Measurements from ENCODE around the gene CHCHD1. TPM values are rescaled to one million over a fixed set of nuclear protein-coding genes. Genes with fewer than 3 reads are reported as not detected.

CHCHD1 gene
- polyA plus RNA-seq, 3 donors = 15.0 to 85.0 (median 72.3) TPM

- no peak for TF ChIP-seq CTCF (IDR thresholded peaks at IDR 0.05)
- intact Hi-C loops (cut with micrococcal nuclease) = loop anchor here in 1 of 2 donors (5.0 kb wide), 1 partner anchor 40 kb away; the partner anchor contains the start of gene SEC24C
- no peak for DNase-seq
- Histone ChIP-seq H4K20me1 (ENCODE audit: insufficient read depth, low read length) (peaks cover 24% of the 10 kb centered on the region), H2AFZ (ENCODE audit: insufficient read depth, low read depth, low read length, poor library complexity, severe bottlenecking) (peak overlapping the region; percentile 94), H3K79me2 (ENCODE audit: insufficient read depth, low read length) (peaks cover 87% of the 10 kb centered on the region), H3K9ac (ENCODE audit: insufficient read depth, low read length, poor library complexity, severe bottlenecking) (peak overlapping the region; percentile 90), H3K4me2 (replicated peaks; ENCODE audit: extremely low read depth, low read length, poor library complexity, severe bottlenecking) (peak overlapping the region; percentile 85), H3K27me3 (ENCODE audit: control insufficient read depth in 2 of 2, insufficient read depth in 2 of 2, low read length in 2 of 2) (no peaks in the 10 kb centered on the region), H3K4me1 (ENCODE audit: control insufficient read depth in 1 of 2, insufficient read depth in 2 of 2, low read length in 2 of 2) (peaks cover 40 to 47% of the 10 kb centered on the region in 2 donors), H3K9me3 (replicated peaks in 1 of 2; ENCODE audit: control insufficient read depth in 1 of 2, insufficient read depth in 1 of 2, low read length in 2 of 2) (no peaks in the 10 kb centered on the region), H3K4me3 (replicated peaks in 1 of 3; ENCODE audit: low read depth in 2 of 3, low read length in 3 of 3) (peak overlapping the region; percentile 84 to 89 (median 89)), H3K27ac (ENCODE audit: low read depth in 1 of 2, low read length in 2 of 2) (peak overlapping the region in 1 of 2 donors; percentile 89), H3K36me3 (replicated peaks in 1 of 2; ENCODE audit: control insufficient read depth in 1 of 2, insufficient read depth in 2 of 2, low read length in 2 of 2) (peaks cover 11 to 20% of the 10 kb centered on the region in 2 donors)
- peaks cover 37% of the 10 kb centered on the region for H3K4me1 Mint-ChIP-seq
- peak overlapping the region; percentile 94 to 98 (median 97) for H3K27ac Mint-ChIP-seq
- 10% methylated on average over 1 of the region's 2 CpGs for WGBS (ENCODE audit: insufficient coverage)
- peak overlapping the region; percentile 99 for H3K4me3 Mint-ChIP-seq
- H3K27me3 Mint-ChIP-seq (ENCODE audit: low read depth in 3 of 3) = no peaks in the 10 kb centered on the region
- H3K9me3 Mint-ChIP-seq = peaks cover 0 to 2% (median 0%) of the 10 kb centered on the region in 7 donors
- peaks cover 14 to 27% of the 10 kb centered on the region in 2 donors for H3K36me3 Mint-ChIP-seq
Observed at GRCh38 chr10:73782749-73783085, 869 bp downstream of the CHCHD1 start.

- peak within 1 kb of the TSS; percentile 76 for H3K4me2 ChIP-seq (replicated peaks; ENCODE audit: extremely low read depth, low read length, poor library complexity, severe bottlenecking)
- peak within 1 kb of the TSS; percentile 87 to 98 (median 90) for H3K4me3 ChIP-seq (replicated peaks in 1 of 3; ENCODE audit: low read depth in 2 of 3, low read length in 3 of 3)
- peaks cover 14 to 22% of the 10 kb centered on the region in 2 donors for H3K36me3 ChIP-seq (replicated peaks in 1 of 2; ENCODE audit: control insufficient read depth in 1 of 2, insufficient read depth in 2 of 2, low read length in 2 of 2)
- peak; percentile 88 to 93 (median 89) for DNase-seq
- Mint-ChIP-seq H3K4me3 (peak within 1 kb of the TSS; percentile 97 to 98), H3K9me3 (peaks cover 0 to 2% (median 0%) of the 10 kb centered on the region in 7 donors), H3K4me1 (peaks cover 34% of the 10 kb centered on the region), H3K36me3 (peaks cover 16 to 22% of the 10 kb centered on the region in 2 donors), H3K27ac (peak within 1 kb of the TSS; percentile 96 to 100 (median 99)), H3K27me3 (ENCODE audit: low read depth in 3 of 3) (no peaks in the 10 kb centered on the region)
- peak within 1 kb of the TSS; percentile 88 for H3K9ac ChIP-seq (ENCODE audit: insufficient read depth, low read length, poor library complexity, severe bottlenecking)
- H3K79me2 ChIP-seq (ENCODE audit: insufficient read depth, low read length) = peaks cover 82% of the 10 kb centered on the region
- WGBS (ENCODE audit: insufficient coverage) = 1% methylated on average over 29 of the region's 36 CpGs
- no peak for TF ChIP-seq CTCF (IDR thresholded peaks at IDR 0.05)
- peak within 1 kb of the TSS; percentile 79 for H2AFZ ChIP-seq (ENCODE audit: insufficient read depth, low read depth, low read length, poor library complexity, severe bottlenecking)
- H4K20me1 ChIP-seq (ENCODE audit: insufficient read depth, low read length) = peaks cover 46% of the 10 kb centered on the region
- no peaks in the 10 kb centered on the region for H3K9me3 ChIP-seq (replicated peaks in 1 of 2; ENCODE audit: control insufficient read depth in 1 of 2, insufficient read depth in 1 of 2, low read length in 2 of 2)
- no peaks in the 10 kb centered on the region for H3K27me3 ChIP-seq (ENCODE audit: control insufficient read depth in 2 of 2, insufficient read depth in 2 of 2, low read length in 2 of 2)
- intact Hi-C loops (cut with micrococcal nuclease) = loop anchor here in 1 of 2 donors (5.0 kb wide), 1 partner anchor 43 kb away; the partner anchor contains the start of gene SEC24C
- H3K4me1 ChIP-seq (ENCODE audit: control insufficient read depth in 1 of 2, insufficient read depth in 2 of 2, low read length in 2 of 2) = peaks cover 40 to 47% of the 10 kb centered on the region in 2 donors
- H3K27ac ChIP-seq (ENCODE audit: low read depth in 1 of 2, low read length in 2 of 2) = peak within 1 kb of the TSS; percentile 64 to 76
Observed at GRCh38 chr10:73785211-73785720, 3.4 kb downstream of the CHCHD1 start, which contains the start of gene ZSWIM8. ZSWIM8 (plus strand) TSS chr10:73785606; CDS start chr10:73785879, 273 bp downstream.
